Mesenchymal stem cell (in vitro differentiated cells and primary cell): ENCODE data around the gene TRPV4.

Source experiments
- DNase-seq: peaks from one replicate; pipeline ENCODE4 v3.0.0-alpha.2; 2013
- H2AFZ ChIP-seq: one replicate; pipeline ENCODE4 v1.6.1; 2013; ENCODE audit warnings: low read depth, mild to moderate bottlenecking, control low read depth, inconsistent platforms, low read length, moderate library complexity
- H2AK5ac ChIP-seq: 2 replicates; pipeline ENCODE4 v1.6.1; 2013; ENCODE audit warnings: low read length, moderate library complexity, mild to moderate bottlenecking, inconsistent platforms; ENCODE audit not compliant: severe bottlenecking
- H2BK120ac ChIP-seq: one replicate; pipeline ENCODE4 v1.6.1; 2013; ENCODE audit warnings: low read depth, mild to moderate bottlenecking, inconsistent platforms, low read length, moderate library complexity
- H2BK12ac ChIP-seq, 2 experiments: one replicate each; pipeline ENCODE4 v1.6.1; 2013; ENCODE audit warnings: inconsistent platforms in 2 of 2, low read length in 2 of 2, mild to moderate bottlenecking in 2 of 2, moderate library complexity in 2 of 2, control low read depth in 1 of 2
- H2BK15ac ChIP-seq: one replicate; pipeline ENCODE4 v1.6.1; 2013; ENCODE audit warnings: mild to moderate bottlenecking, low read depth, inconsistent platforms; ENCODE audit not compliant: poor library complexity, severe bottlenecking
- H2BK5ac ChIP-seq: 2 replicates; pipeline ENCODE4 v1.6.1; 2013; ENCODE audit warnings: low read depth, mild to moderate bottlenecking, low read length, control low read depth, inconsistent platforms; ENCODE audit not compliant: poor library complexity, severe bottlenecking
- H3K14ac ChIP-seq, 2 experiments: one replicate each; pipeline ENCODE4 v1.6.1; 2013; ENCODE audit warnings: inconsistent platforms in 2 of 2, low read length in 2 of 2, control low read depth in 1 of 2, mild to moderate bottlenecking in 1 of 2, moderate library complexity in 1 of 2
- H3K18ac ChIP-seq, 2 experiments: one replicate each; pipeline ENCODE4 v1.6.1; 2013; ENCODE audit warnings: inconsistent platforms in 2 of 2, low read length in 2 of 2, control low read depth in 1 of 2, low read depth in 1 of 2, mild to moderate bottlenecking in 1 of 2
- H3K23ac ChIP-seq, 2 experiments: one replicate each; pipeline ENCODE4 v1.6.1; 2013; ENCODE audit warnings: inconsistent platforms in 2 of 2, low read length in 2 of 2, mild to moderate bottlenecking in 2 of 2, moderate library complexity in 2 of 2, control low read depth in 1 of 2
- H3K27ac ChIP-seq: 2 replicates; pipeline ENCODE4 v1.5.1; 2013; ENCODE audit warnings: mild to moderate bottlenecking, moderate library complexity, low read length, control low read depth, inconsistent platforms; ENCODE audit not compliant: poor library complexity, severe bottlenecking
- H3K27me3 ChIP-seq, 2 experiments: 2 replicates each; pipeline versions ENCODE4 v1.6.1 to v1.7.0; 2013; ENCODE audit warnings: low read length in 2 of 2, mild to moderate bottlenecking in 2 of 2, moderate library complexity in 2 of 2, control low read depth in 1 of 2, inconsistent platforms in 1 of 2; ENCODE audit not compliant: control insufficient read depth in 1 of 2, insufficient read depth in 1 of 2
- H3K36me3 ChIP-seq, 2 experiments: 2 replicates each; pipeline versions ENCODE4 v1.6.1 to v1.7.0; 2013; ENCODE audit warnings: low read length in 2 of 2, control low read depth in 1 of 2, inconsistent platforms in 1 of 2, low read depth in 1 of 2, mild to moderate bottlenecking in 1 of 2; ENCODE audit not compliant: insufficient read depth in 2 of 2, control insufficient read depth in 1 of 2
- H3K4ac ChIP-seq, 2 experiments: one replicate each; pipeline ENCODE4 v1.6.1; 2013; ENCODE audit warnings: inconsistent platforms in 2 of 2, low read length in 2 of 2, mild to moderate bottlenecking in 2 of 2, moderate library complexity in 2 of 2, control low read depth in 1 of 2, low read depth in 1 of 2
- H3K4me1 ChIP-seq: 2 replicates; pipeline ENCODE4 v1.6.1; 2013; ENCODE audit warnings: low read depth, low read length, control low read depth; ENCODE audit not compliant: control insufficient read depth, insufficient read depth
- H3K4me2 ChIP-seq: 2 replicates; pipeline ENCODE4 v1.6.1; 2013; ENCODE audit warnings: low read length, mild to moderate bottlenecking, inconsistent platforms; ENCODE audit not compliant: poor library complexity, severe bottlenecking
- H3K4me3 ChIP-seq, 2 experiments: 2 replicates each; pipeline versions ENCODE4 v1.5.1 to v1.7.0; 2013; ENCODE audit warnings: low read length in 2 of 2, mild to moderate bottlenecking in 2 of 2, control low read depth in 1 of 2, low read depth in 1 of 2; ENCODE audit not compliant: insufficient read depth in 1 of 2
- H3K79me1 ChIP-seq: replicated peaks from 2 replicates; pipeline ENCODE4 v1.6.1; 2013; ENCODE audit warnings: mild to moderate bottlenecking, control low read depth, low read length, inconsistent platforms; ENCODE audit not compliant: poor library complexity, severe bottlenecking
- H3K9ac ChIP-seq: 2 replicates; pipeline ENCODE4 v1.7.0; 2013; ENCODE audit warnings: mild to moderate bottlenecking, low read length, moderate library complexity
- H3K9me3 ChIP-seq: 2 replicates; pipeline ENCODE4 v1.7.0; 2013; ENCODE audit warnings: mild to moderate bottlenecking, low read length; ENCODE audit not compliant: control insufficient read depth
- H4K8ac ChIP-seq: one replicate; pipeline ENCODE4 v1.6.1; 2013; ENCODE audit warnings: inconsistent platforms, mild to moderate bottlenecking, low read length, moderate library complexity
- H4K91ac ChIP-seq: one replicate; pipeline ENCODE4 v1.6.1; 2013; ENCODE audit warnings: mild to moderate bottlenecking, low read length, inconsistent platforms
- WGBS: methylation state at CpG from one replicate; pipeline ENCODE4 v1.1.7; 2013; ENCODE audit warnings: mixed read lengths; 5-methylcytosine and 5-hydroxymethylcytosine counted together

The TRPV4 gene

GRCh38 chr12:109786799-109787198, 46.4 kb downstream of the TRPV4 start:
- no peaks in the 10 kb centered on the region for H3K9me3 ChIP-seq
- H3K4me3 ChIP-seq, result no peak overlapping the region
- H3K79me1 ChIP-seq, result no peaks in the 10 kb centered on the region
- no peak overlapping the region for H2BK120ac ChIP-seq
- H2BK15ac ChIP-seq, result no peak overlapping the region
- H4K91ac ChIP-seq, result no peak overlapping the region
- H3K27ac ChIP-seq, result no peak overlapping the region
- H3K23ac ChIP-seq, result no peak overlapping the region
- H2BK12ac ChIP-seq, result no peak overlapping the region
- no peak overlapping the region for H3K4ac ChIP-seq
- H3K14ac ChIP-seq, result no peak overlapping the region
- H2BK5ac ChIP-seq, result no peak overlapping the region
- no peak overlapping the region for H2AFZ ChIP-seq
- no peak overlapping the region for H4K8ac ChIP-seq
- no peak overlapping the region for H2AK5ac ChIP-seq
- no peak overlapping the region for H3K9ac ChIP-seq
- DNase-seq, result no peak
- WGBS, result 85% methylated on average over 5 of the region's 9 CpGs
- H3K4me1 ChIP-seq, result no peaks in the 10 kb centered on the region
- peaks cover 12 to 14% of the 10 kb centered on the region in 2 experiments for H3K36me3 ChIP-seq
- H3K18ac ChIP-seq, result no peak overlapping the region
- no peak overlapping the region for H3K4me2 ChIP-seq
- H3K27me3 ChIP-seq, result peaks cover 0 to 11% of the 10 kb centered on the region in 2 experiments

DNA sequence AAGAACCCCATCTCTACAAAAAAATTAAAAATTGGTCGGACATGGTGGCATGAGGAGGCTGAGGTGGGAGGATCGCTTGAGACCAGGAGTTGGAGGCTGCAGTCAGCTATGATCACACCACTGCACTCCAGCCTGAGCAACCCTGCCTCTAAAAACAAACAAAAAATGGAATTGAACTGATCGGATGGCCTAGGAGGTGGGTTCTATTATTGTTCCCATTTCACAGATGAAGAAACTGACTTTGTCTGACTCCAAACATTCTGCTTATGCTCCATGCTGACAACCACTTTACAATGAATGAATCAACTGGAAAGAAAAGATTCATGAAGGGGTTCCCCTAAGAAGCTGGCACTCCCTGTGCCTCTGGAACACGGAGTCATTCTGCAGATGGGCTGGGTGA, 47.3 kb downstream of the TRPV4 start:
- Histone ChIP-seq H2BK5ac (no peak overlapping the region), H3K4me2 (no peak overlapping the region), H4K91ac (no peak overlapping the region), H3K36me3 (peaks cover 12 to 14% of the 10 kb centered on the region in 2 experiments), H3K4me3 (no peak overlapping the region), H3K4ac (no peak overlapping the region), H2BK12ac (no peak overlapping the region), H2AFZ (no peak overlapping the region), H3K14ac (no peak overlapping the region), H3K9ac (no peak overlapping the region), H2AK5ac (no peak overlapping the region), H3K27ac (no peak overlapping the region), H3K4me1 (no peaks in the 10 kb centered on the region), H3K23ac (no peak overlapping the region), H2BK15ac (no peak overlapping the region), H2BK120ac (no peak overlapping the region), H4K8ac (no peak overlapping the region), H3K27me3 (peaks cover 0 to 19% of the 10 kb centered on the region in 2 experiments), H3K18ac (no peak overlapping the region), H3K79me1 (no peaks in the 10 kb centered on the region), H3K9me3 (no peaks in the 10 kb centered on the region)
- 77% methylated on average over 2 of the region's 4 CpGs for WGBS
- no peak for DNase-seq

GRCh38 chr12:109783965-109784244, 49.3 kb downstream of the TRPV4 start:
- no peak overlapping the region for H3K18ac ChIP-seq
- no peak overlapping the region for H3K4me2 ChIP-seq
- peaks cover 4 to 14% of the 10 kb centered on the region in 2 experiments for H3K36me3 ChIP-seq
- no peak overlapping the region for H3K27ac ChIP-seq
- H3K79me1 ChIP-seq, result no peaks in the 10 kb centered on the region
- no peak overlapping the region for H2AFZ ChIP-seq
- no peaks in the 10 kb centered on the region for H3K4me1 ChIP-seq
- H3K27me3 ChIP-seq, result peaks cover 0 to 18% of the 10 kb centered on the region in 2 experiments
- H3K9me3 ChIP-seq, result peaks cover 8% of the 10 kb centered on the region
- H3K4ac ChIP-seq, result no peak overlapping the region
- no peak overlapping the region for H3K23ac ChIP-seq
- H4K91ac ChIP-seq, result no peak overlapping the region
- H2BK5ac ChIP-seq, result no peak overlapping the region
- peak overlapping the region in 1 of 2 experiments; percentile 80 for H3K14ac ChIP-seq
- H4K8ac ChIP-seq, result no peak overlapping the region
- no peak overlapping the region for H2BK12ac ChIP-seq
- no peak overlapping the region for H2BK15ac ChIP-seq
- H2BK120ac ChIP-seq, result no peak overlapping the region
- no peak overlapping the region for H3K9ac ChIP-seq
- H2AK5ac ChIP-seq, result no peak overlapping the region
- no peak for DNase-seq
- 80% methylated on average over 8 of the region's 8 CpGs for WGBS
- no peak overlapping the region for H3K4me3 ChIP-seq

DNA sequence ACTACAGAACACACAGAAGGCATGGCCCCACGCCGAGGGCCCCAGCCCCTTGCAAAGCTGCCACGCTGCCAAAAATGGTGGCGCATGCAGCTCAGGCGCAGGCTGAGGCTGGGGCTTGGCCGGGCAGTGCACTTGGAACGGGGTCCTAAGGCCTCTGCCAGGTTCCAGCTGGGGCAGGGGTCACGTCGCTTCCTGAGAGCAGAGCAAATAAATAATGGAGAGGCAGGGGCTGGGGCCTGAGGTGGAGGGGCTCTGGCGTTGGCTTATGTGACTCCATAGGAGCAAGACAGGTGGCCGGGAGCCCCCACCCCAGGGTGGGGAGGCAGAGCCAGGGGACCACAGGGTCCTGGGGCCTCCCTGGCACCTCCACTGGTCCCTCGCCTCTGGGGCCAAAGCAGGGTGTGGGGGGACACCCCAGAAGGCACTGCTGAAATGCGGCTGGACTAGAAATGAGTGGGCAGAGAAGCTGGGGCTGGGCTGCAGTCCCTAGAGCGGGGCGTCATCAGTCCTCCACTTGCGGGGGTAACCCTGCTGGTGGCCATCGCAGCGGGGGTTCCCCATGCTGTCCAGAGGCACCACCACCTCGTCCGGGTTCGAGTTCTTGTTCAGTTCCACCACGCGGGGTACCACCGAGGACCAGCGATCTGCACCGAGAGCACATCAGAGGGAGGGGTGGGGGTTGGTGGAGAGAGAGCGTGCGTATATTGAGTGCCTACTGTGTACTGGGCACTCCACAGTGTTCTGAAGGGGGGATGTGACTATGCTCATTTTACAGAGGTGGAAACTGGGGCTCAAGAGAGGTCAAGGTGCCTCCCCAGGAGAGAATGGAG, 49.8 kb downstream of the TRPV4 start:
- no peak overlapping the region for H3K18ac ChIP-seq
- H4K91ac ChIP-seq, result peak overlapping the region; percentile 7
- H2AK5ac ChIP-seq, result no peak overlapping the region
- WGBS, result 90% methylated on average over 28 of the region's 28 CpGs
- H3K14ac ChIP-seq, result peak overlapping the region in 1 of 2 experiments; percentile 35
- H3K27ac ChIP-seq, result no peak overlapping the region
- no peak overlapping the region for H3K4me3 ChIP-seq
- H3K9me3 ChIP-seq, result peaks cover 14% of the 10 kb centered on the region
- peaks cover 0 to 18% of the 10 kb centered on the region in 2 experiments for H3K27me3 ChIP-seq
- no peak overlapping the region for H2BK120ac ChIP-seq
- H3K23ac ChIP-seq, result no peak overlapping the region
- no peak overlapping the region for H2BK5ac ChIP-seq
- H3K36me3 ChIP-seq, result peaks cover 4 to 11% of the 10 kb centered on the region in 2 experiments
- H3K4me1 ChIP-seq, result no peaks in the 10 kb centered on the region
- H2BK15ac ChIP-seq, result no peak overlapping the region
- H2BK12ac ChIP-seq, result no peak overlapping the region
- no peaks in the 10 kb centered on the region for H3K79me1 ChIP-seq
- no peak overlapping the region for H2AFZ ChIP-seq
- no peak for DNase-seq
- no peak overlapping the region for H3K4ac ChIP-seq
- H3K4me2 ChIP-seq, result no peak overlapping the region
- no peak overlapping the region for H4K8ac ChIP-seq
- no peak overlapping the region for H3K9ac ChIP-seq
